HCT116 (cell line): Measurements from ENCODE around the gene HOXC12.

Experiments
- EZH2 ChIP-seq: fragments of 200-600 bp; sonication (generic); IDR thresholded peaks from 2 replicates; pipeline ENCODE4 v1.6.1; 2017; ENCODE audit warnings: antibody characterized with exemption, mixed run types
- POLR2AphosphoS5 ChIP-seq: IDR thresholded peaks from 2 replicates; pipeline ENCODE4 v1.6.1; 2011; ENCODE audit warnings: mild to moderate bottlenecking, low read depth, low read length, moderate library complexity

DNA sequence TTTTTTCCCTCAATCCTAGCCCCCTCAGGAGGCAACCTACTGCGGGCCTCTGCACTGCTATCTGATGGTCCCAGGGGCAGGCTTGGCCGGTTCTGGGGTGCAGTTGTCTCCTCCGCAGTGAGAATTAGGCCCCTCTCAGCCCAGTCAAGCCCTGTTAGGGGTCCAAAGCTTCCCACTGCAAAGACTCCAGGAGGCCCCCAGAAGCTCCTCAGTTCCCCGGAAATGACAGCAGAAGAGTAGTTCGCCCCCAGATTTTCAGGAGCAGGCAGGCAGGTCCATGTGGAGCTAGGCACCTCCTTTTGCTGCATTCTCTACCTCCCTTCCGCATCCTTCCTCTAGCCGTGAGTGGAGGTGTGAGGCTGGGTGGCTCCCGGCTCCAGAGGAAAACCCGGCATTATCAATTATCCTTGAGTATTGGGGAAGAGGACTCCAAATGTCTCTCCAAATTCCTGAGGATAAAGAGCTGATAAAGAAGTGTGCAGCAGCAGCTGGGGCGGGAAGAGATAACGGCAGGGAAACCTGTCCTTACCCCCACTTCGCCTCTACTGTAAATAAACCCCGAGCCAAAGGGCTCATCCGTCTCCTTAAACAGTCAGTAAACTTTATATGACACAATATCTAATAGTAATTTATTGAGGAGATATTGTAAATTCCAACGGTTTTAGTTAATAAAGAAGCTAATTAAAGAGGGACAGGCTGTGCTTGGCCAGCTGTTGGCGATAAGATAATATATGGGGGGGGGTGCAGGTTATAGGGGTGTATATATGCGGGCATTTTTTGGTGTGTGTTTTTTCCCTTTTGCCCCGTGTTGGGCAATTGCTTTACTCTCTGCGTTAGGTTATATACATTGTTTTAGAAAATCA, 641 bp upstream of the HOXC12 start:
- no peak for TF ChIP-seq EZH2
- no peak for TF ChIP-seq POLR2AphosphoS5
